Prostate gland (tissue), 2 donors: ENCODE data around the gene C1orf35.

ENCODE experiments used
- CTCF ChIP-seq, 4 experiments: fragments of 200-600 bp in 2 of 4; fragments of 450-650 bp in 2 of 4; sonication (generic) in 2 of 4; IDR thresholded peaks; 1 replicate in 3 of 4; 2 replicates in 1 of 4; pipeline ENCODE4 v1.5.1; 2016 to 2019; ENCODE audit warnings: antibody characterized with exemption in 4 of 4, mild to moderate bottlenecking in 2 of 4, moderate library complexity in 2 of 4
- POLR2A ChIP-seq: fragments of 450-650 bp; IDR thresholded peaks from one replicate; pipeline ENCODE4 v1.6.1; 2016; ENCODE audit warnings: antibody characterized with exemption, mild to moderate bottlenecking
- POLR2AphosphoS5 ChIP-seq: sonication (generic); formaldehyde crosslinking; IDR thresholded peaks from one replicate; pipeline ENCODE4 v1.6.1; 2017; ENCODE audit warnings: antibody characterized with exemption

- TF ChIP-seq CTCF (IDR thresholded peaks at IDR 0.05) (no peak), POLR2A (no peak), POLR2AphosphoS5 (no peak)
These were observed 10.6 kb downstream of the C1orf35 start for GRCh38 chr1:228092342-228093049.
